Left lung (tissue), 10 donors: ENCODE results near the gene KARS1. TPM values are rescaled to one million over a fixed set of nuclear protein-coding genes. Genes with fewer than 3 reads are reported as not detected.

ENCODE experiments used
- ATAC-seq: fragments of 200-7000 bp; cut with Tn5 transposase; one replicate; pipeline ENCODE4 v1.9.1; 2020; ENCODE audit warnings: moderate library complexity
- DNase-seq, 4 donors: peaks; one replicate each; pipeline ENCODE4 v3.0.0-alpha.2; 2013 to 2020
- H3K27ac ChIP-seq, 2 donors: fragments of 200-600 bp; sonication (generic) in 1 of 2; one replicate each; pipeline versions ENCODE4 v1.5.0 to v1.8.0; 2020 to 2021
- H3K27me3 ChIP-seq, 2 donors: fragments of 200-600 bp; sonication (generic) in 1 of 2; one replicate each; pipeline versions ENCODE4 v1.5.0 to v1.8.0; 2020 to 2021
- H3K36me3 ChIP-seq, 2 donors: fragments of 200-600 bp; sonication (generic) in 1 of 2; one replicate each; pipeline versions ENCODE4 v1.5.0 to v1.8.0; 2020 to 2021
- H3K4me1 ChIP-seq, 2 donors: fragments of 200-600 bp; one replicate each; pipeline ENCODE4 v1.8.0; 2021
- H3K4me3 ChIP-seq, 2 donors: fragments of 200-600 bp; sonication (generic) in 1 of 2; one replicate each; pipeline versions ENCODE4 v1.5.0 to v1.8.0; 2020 to 2021; ENCODE audit warnings: mild to moderate bottlenecking in 1 of 2
- H3K9me3 ChIP-seq, 2 donors: fragments of 200-600 bp; sonication (generic) in 1 of 2; one replicate each; pipeline versions ENCODE4 v1.5.0 to v1.8.0; 2020 to 2021
- intact Hi-C, 2 donors: fragments of 100-400 bp; cut with DNase I; formaldehyde crosslinking; loops; one replicate each; pipeline versions ENCODE4 v1.11.2 to v1.14.2; 2022
- polyA plus RNA-seq, 6 donors: library from polyadenylated mRNA; unstranded; fragments of 120-200 nt; gene quantifications; one replicate each; pipeline ENCODE4 v1.2.1, GENCODE V29; 2013; ENCODE audit not compliant: insufficient read length in 6 of 6
- total RNA-seq, 2 donors: library from RNA; stranded (reverse); fragmentation: NEBNext Ultra II Directional; extraction: Animal tissue kit (Norgen Biotek cat#: 25700); gene quantifications; one replicate each; pipeline ENCODE4 v1.2.1, GENCODE V29; 2021
- TF ChIP-seq, protein P1 (sequence below), 2 donors: fragments of 200-600 bp; sonication (generic) in 1 of 2; IDR thresholded peaks; one replicate each; pipeline versions ENCODE4 v1.5.0 to v1.8.0; 2021; ENCODE audit warnings: antibody characterized with exemption in 2 of 2
- donor health status: DM: no; HTN: yes; CAD: no.
- donor health status: DM: no; HTN: no; CAD: no.

Gene KARS1
- total and polyA plus RNA-seq, 8 donors, result 80.0 to 128 (median 122) TPM

DNA sequence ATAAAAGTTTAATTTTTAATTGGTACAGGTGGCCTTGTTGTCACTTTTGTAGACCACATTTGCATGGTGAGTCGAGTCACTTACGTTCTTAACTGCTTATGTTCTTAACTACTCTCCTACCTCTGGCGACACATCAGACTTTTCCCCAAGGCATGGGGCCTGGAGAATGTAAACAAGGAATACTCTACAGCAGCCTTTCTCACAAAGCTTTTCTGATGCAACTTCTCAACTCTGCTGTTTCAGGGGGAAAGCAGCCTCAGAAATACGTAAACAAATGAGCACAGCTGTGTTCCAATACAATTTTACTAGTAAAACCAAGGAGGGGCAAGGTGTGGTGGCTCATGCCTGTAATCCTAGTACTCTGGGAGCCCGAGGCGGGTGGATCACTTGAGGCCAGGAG is 6.9 kb downstream of the KARS1 start:
- Histone ChIP-seq H3K36me3 (peaks cover 0 to 100% of the 10 kb centered on the region in 2 donors), H3K4me1 (peaks cover 0 to 14% of the 10 kb centered on the region in 2 donors), H3K27ac (no peak overlapping the region), H3K27me3 (no peaks in the 10 kb centered on the region), H3K9me3 (no peaks in the 10 kb centered on the region), H3K4me3 (no peak overlapping the region)
- intact Hi-C loops, result no loop called here
- DNase-seq, result no peak
- TF ChIP-seq, protein P1, sequence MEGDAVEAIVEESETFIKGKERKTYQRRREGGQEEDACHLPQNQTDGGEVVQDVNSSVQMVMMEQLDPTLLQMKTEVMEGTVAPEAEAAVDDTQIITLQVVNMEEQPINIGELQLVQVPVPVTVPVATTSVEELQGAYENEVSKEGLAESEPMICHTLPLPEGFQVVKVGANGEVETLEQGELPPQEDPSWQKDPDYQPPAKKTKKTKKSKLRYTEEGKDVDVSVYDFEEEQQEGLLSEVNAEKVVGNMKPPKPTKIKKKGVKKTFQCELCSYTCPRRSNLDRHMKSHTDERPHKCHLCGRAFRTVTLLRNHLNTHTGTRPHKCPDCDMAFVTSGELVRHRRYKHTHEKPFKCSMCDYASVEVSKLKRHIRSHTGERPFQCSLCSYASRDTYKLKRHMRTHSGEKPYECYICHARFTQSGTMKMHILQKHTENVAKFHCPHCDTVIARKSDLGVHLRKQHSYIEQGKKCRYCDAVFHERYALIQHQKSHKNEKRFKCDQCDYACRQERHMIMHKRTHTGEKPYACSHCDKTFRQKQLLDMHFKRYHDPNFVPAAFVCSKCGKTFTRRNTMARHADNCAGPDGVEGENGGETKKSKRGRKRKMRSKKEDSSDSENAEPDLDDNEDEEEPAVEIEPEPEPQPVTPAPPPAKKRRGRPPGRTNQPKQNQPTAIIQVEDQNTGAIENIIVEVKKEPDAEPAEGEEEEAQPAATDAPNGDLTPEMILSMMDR (IDR thresholded peaks at IDR 0.05), result no peak
- ATAC-seq, result no peak

DNA sequence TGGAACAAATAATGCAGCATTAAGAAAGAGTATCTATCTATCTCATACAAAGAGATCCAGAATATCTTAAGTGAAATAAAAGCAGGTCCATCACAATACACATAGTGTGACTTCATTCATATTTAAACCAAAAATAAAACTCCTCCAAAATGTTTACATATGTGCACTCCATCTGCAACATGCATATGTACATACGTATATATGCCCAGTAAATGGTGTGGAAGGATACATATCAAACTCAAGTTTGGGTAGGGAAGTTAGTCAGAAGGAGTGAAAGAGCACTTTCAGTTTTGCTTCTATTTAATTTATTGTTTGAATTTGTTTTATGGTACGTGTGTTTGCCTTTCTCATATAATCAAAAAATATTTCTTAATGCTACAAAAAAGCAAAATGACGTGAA is 12.4 kb downstream of the KARS1 start:
- DNase-seq, result no peak
- Histone ChIP-seq H3K36me3 (peaks cover 0 to 100% of the 10 kb centered on the region in 2 donors), H3K4me3 (no peak overlapping the region), H3K9me3 (no peaks in the 10 kb centered on the region), H3K4me1 (no peaks in the 10 kb centered on the region), H3K27ac (no peak overlapping the region), H3K27me3 (no peaks in the 10 kb centered on the region)
- no peak for ATAC-seq
- TF ChIP-seq, protein P1 (IDR thresholded peaks at IDR 0.05), result no peak
- intact Hi-C loops, result no loop called here

DNA sequence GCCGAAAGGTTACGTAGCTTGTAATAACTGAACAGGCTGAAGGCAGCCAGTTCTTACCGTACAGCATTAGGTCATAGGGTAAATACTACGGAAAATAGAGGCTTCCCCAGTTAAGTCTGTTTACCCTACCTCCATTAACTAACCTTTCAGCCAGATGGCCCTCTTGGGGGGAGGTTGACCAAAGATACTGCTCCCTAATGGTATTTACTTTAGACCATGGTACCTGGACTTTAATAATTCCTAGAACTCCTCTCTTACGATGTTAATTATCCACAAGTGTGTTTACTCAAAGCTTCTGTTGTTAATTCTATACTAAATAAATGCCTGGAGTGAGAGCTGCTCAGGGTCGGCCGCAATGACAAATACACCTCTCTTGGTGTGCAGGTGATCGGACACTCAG is 14.6 kb downstream of the KARS1 start:
- Histone ChIP-seq H3K36me3 (peaks cover 0 to 100% of the 10 kb centered on the region in 2 donors), H3K27me3 (no peaks in the 10 kb centered on the region), H3K4me3 (no peak overlapping the region), H3K4me1 (peaks cover 0 to 8% of the 10 kb centered on the region in 2 donors), H3K27ac (no peak overlapping the region), H3K9me3 (no peaks in the 10 kb centered on the region)
- no peak for ATAC-seq
- intact Hi-C loops, result no loop called here
- TF ChIP-seq, protein P1 (IDR thresholded peaks at IDR 0.05), result no peak
- no peak for DNase-seq

DNA sequence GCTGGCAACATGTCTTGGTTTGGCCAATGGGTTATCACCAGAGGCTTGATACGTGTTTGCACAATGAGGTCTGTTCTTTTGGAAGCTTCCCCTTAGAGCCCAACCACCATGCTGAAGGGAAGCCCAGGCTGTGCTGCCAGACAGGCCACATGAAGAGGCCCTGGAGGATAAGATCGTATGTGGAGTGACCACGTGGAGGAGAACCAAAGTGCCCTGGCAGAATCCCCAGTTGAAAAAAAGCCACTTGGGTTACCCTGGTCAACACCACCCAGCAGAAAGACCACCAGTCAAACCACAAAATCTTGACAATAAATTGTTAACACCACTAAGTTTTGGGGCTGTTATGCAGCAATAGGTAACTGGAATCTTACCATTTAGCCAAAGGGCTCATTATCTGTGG is 17.4 kb downstream of the KARS1 start:
- intact Hi-C loops, result no loop called here
- TF ChIP-seq, protein P1 (IDR thresholded peaks at IDR 0.05), result no peak
- Histone ChIP-seq H3K9me3 (no peaks in the 10 kb centered on the region), H3K4me3 (no peak overlapping the region), H3K27me3 (no peaks in the 10 kb centered on the region), H3K36me3 (peaks cover 0 to 99% of the 10 kb centered on the region in 2 donors), H3K27ac (no peak overlapping the region), H3K4me1 (peaks cover 0 to 16% of the 10 kb centered on the region in 2 donors)
- DNase-seq (no peak), ATAC-seq (no peak)

DNA sequence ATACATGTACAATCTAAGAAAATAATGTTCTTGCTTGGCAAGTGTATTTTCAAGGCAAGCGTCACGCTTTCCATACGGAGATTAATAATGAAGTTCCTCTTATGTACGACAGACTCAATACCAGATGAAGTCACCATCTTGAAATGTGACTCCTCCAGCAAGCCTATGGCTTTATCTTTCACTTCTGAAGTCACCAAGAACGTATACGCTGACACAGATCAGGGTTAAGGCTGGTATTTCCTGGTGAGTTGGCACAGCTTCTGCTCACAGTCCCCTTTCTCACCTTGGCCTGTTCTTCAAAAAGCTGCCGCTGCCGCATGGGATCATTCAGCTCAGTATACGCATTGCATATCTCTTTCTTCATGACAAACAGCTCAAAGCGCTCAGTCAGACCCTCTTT is 18.3 kb downstream of the KARS1 start:
- Histone ChIP-seq H3K27ac (no peak overlapping the region), H3K9me3 (no peaks in the 10 kb centered on the region), H3K36me3 (peaks cover 0 to 90% of the 10 kb centered on the region in 2 donors), H3K4me3 (no peak overlapping the region), H3K4me1 (peaks cover 0 to 16% of the 10 kb centered on the region in 2 donors), H3K27me3 (no peaks in the 10 kb centered on the region)
- intact Hi-C loops, result no loop called here
- TF ChIP-seq, protein P1 (IDR thresholded peaks at IDR 0.05), result no peak
- ATAC-seq (no peak), DNase-seq (no peak)
